ENCODE data around the gene AMBP. TPM values are rescaled to one million over a fixed set of nuclear protein-coding genes. Genes with fewer than 3 reads are reported as not detected.

The AMBP gene
- total and polyA plus RNA-seq, 2 experiments from 2014 or later = not detected

- Histone ChIP-seq H3K4me1 (ENCODE audit: insufficient read depth) (no peaks in the 10 kb centered on the region), H3K27ac (no peak overlapping the region), H3K27me3 (replicated peaks; ENCODE audit: insufficient read depth) (no peaks in the 10 kb centered on the region), H3F3A (ENCODE audit: insufficient read depth) (no peaks in the 10 kb centered on the region), H3K9ac (no peak overlapping the region), H3K9me3 (ENCODE audit: low read depth) (no peaks in the 10 kb centered on the region), H3K4me2 (ENCODE audit: unreplicated experiment) (no peak overlapping the region), H3K9me2 (ENCODE audit: insufficient read depth) (no peaks in the 10 kb centered on the region), H3K36me3 (ENCODE audit: low read depth) (no peaks in the 10 kb centered on the region), H3K79me2 (ENCODE audit: insufficient read depth) (no peaks in the 10 kb centered on the region), H2AFZ (no peak overlapping the region), H3K4me3 (no peak overlapping the region), H4K20me1 (ENCODE audit: insufficient read depth) (no peaks in the 10 kb centered on the region)
- in situ Hi-C loops (cut with MboI) = no loop called here
- 97% methylated on average over 40 of the region's 40 CpGs for WGBS, 2 experiments (ENCODE audit: low coverage in 1 of 2, low lambda C conversion rate in 2 of 2, missing lambda C conversion rate in 2 of 2)
- no peak for DNase-seq
- no peak for TF ChIP-seq EZH2phosphoT487 (IDR thresholded peaks at IDR 0.05; ENCODE audit: insufficient read depth, low read depth)
- no peak for TF ChIP-seq EZH2 (IDR thresholded peaks at IDR 0.05; ENCODE audit: insufficient read depth, poor library complexity, severe bottlenecking)
Measured at GRCh38 chr9:114049441-114050225, 28.5 kb downstream of the AMBP start.

- no peak for DNase-seq
- Histone ChIP-seq H3K79me2 (ENCODE audit: insufficient read depth) (no peaks in the 10 kb centered on the region), H3K4me2 (ENCODE audit: unreplicated experiment) (no peak overlapping the region), H4K20me1 (ENCODE audit: insufficient read depth) (no peaks in the 10 kb centered on the region), H3K27ac (no peak overlapping the region), H3F3A (ENCODE audit: insufficient read depth) (no peaks in the 10 kb centered on the region), H3K36me3 (ENCODE audit: low read depth) (no peaks in the 10 kb centered on the region), H3K27me3 (replicated peaks; ENCODE audit: insufficient read depth) (no peaks in the 10 kb centered on the region), H3K9me2 (ENCODE audit: insufficient read depth) (no peaks in the 10 kb centered on the region), H3K9ac (no peak overlapping the region), H3K4me1 (ENCODE audit: insufficient read depth) (no peaks in the 10 kb centered on the region), H3K9me3 (ENCODE audit: low read depth) (no peaks in the 10 kb centered on the region), H3K4me3 (no peak overlapping the region), H2AFZ (no peak overlapping the region)
- TF ChIP-seq EZH2phosphoT487 (IDR thresholded peaks at IDR 0.05; ENCODE audit: insufficient read depth, low read depth) = no peak
- TF ChIP-seq EZH2 (IDR thresholded peaks at IDR 0.05; ENCODE audit: insufficient read depth, poor library complexity, severe bottlenecking) = no peak
- in situ Hi-C loops (cut with MboI) = no loop called here
- WGBS, 2 experiments (ENCODE audit: low coverage in 1 of 2, low lambda C conversion rate in 2 of 2, missing lambda C conversion rate in 2 of 2) = 96% methylated on average over 41 to 43 of the region's 44 CpGs
Measured at GRCh38 chr9:114048533-114049415, 29.3 kb downstream of the AMBP start.

DNA sequence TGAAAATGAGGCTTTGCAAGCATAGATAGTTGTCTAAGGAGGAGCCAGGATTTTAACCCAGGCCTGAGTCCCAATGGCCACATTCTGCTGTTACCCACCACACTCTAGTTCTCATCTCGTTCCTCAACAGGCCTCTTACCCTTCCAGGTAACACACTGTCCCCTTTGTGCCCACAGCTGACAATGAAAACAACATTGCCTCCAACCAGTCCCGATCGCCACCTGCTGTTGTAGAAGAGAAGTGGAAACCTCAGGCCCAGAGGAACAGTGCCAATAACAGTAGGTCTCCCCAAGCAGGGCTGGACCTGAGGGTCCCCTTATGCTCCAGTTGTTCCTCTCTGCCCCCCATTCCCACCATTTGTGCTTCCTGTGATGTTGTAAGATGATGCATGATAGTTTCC is 30.4 kb downstream of the AMBP start:
- DNase-seq = peak; percentile 30
- TF ChIP-seq EZH2phosphoT487 (IDR thresholded peaks at IDR 0.05; ENCODE audit: insufficient read depth, low read depth) (no peak), EZH2 (IDR thresholded peaks at IDR 0.05; ENCODE audit: insufficient read depth, poor library complexity, severe bottlenecking) (no peak)
- Histone ChIP-seq H3K4me2 (ENCODE audit: unreplicated experiment) (no peak overlapping the region), H3F3A (ENCODE audit: insufficient read depth) (no peaks in the 10 kb centered on the region), H3K79me2 (ENCODE audit: insufficient read depth) (no peaks in the 10 kb centered on the region), H3K27ac (no peak overlapping the region), H3K36me3 (ENCODE audit: low read depth) (no peaks in the 10 kb centered on the region), H3K4me1 (ENCODE audit: insufficient read depth) (no peaks in the 10 kb centered on the region), H3K9ac (no peak overlapping the region), H4K20me1 (ENCODE audit: insufficient read depth) (no peaks in the 10 kb centered on the region), H3K9me3 (ENCODE audit: low read depth) (no peaks in the 10 kb centered on the region), H3K9me2 (ENCODE audit: insufficient read depth) (no peaks in the 10 kb centered on the region), H3K27me3 (replicated peaks; ENCODE audit: insufficient read depth) (no peaks in the 10 kb centered on the region), H2AFZ (no peak overlapping the region), H3K4me3 (no peak overlapping the region)
- in situ Hi-C loops (cut with MboI) = no loop called here
- 89% methylated on average over 3 of the region's 3 CpGs for WGBS, 2 experiments (ENCODE audit: low coverage in 1 of 2, low lambda C conversion rate in 2 of 2, missing lambda C conversion rate in 2 of 2)

DNA sequence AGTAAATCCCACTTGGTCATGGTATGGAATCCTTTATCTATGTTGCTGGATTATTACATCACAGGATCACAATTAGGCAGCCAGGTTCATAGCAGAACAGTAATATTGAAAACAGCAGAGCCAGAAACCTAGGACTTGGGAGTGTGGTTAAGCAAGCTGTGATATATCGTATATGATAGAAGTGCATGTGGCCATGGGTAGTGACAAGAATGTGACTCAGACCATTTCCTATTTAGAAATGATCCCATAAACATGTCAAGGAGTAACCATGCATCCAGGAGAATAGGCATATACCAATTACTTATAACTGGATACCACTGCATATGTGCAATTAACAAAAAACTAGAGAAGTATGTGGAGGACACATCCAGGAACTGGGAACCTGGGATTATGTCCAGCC is 31.2 kb downstream of the AMBP start:
- peak; percentile 23 for DNase-seq

More for the DNA sequence above, 31.2 kb downstream of the AMBP start:
- H3K79me2 ChIP-seq (ENCODE audit: insufficient read depth) = no peaks in the 10 kb centered on the region
- H4K20me1 ChIP-seq (ENCODE audit: insufficient read depth) = no peaks in the 10 kb centered on the region
- no peaks in the 10 kb centered on the region for H3K9me3 ChIP-seq (ENCODE audit: low read depth)
- 68 to 70% methylated on average over 1 of the region's 1 CpG for WGBS, 2 experiments (ENCODE audit: low coverage in 1 of 2, low lambda C conversion rate in 2 of 2, missing lambda C conversion rate in 2 of 2)
- TF ChIP-seq EZH2phosphoT487 (IDR thresholded peaks at IDR 0.05; ENCODE audit: insufficient read depth, low read depth) (no peak), EZH2 (IDR thresholded peaks at IDR 0.05; ENCODE audit: insufficient read depth, poor library complexity, severe bottlenecking) (no peak)
- H2AFZ ChIP-seq = no peak overlapping the region
- H3K4me2 ChIP-seq (ENCODE audit: unreplicated experiment) = no peak overlapping the region
- H3F3A ChIP-seq (ENCODE audit: insufficient read depth) = no peaks in the 10 kb centered on the region
- in situ Hi-C loops (cut with MboI) = no loop called here
- H3K27ac ChIP-seq = no peak overlapping the region
- H3K27me3 ChIP-seq (replicated peaks; ENCODE audit: insufficient read depth) = no peaks in the 10 kb centered on the region
- no peaks in the 10 kb centered on the region for H3K9me2 ChIP-seq (ENCODE audit: insufficient read depth)
- no peak overlapping the region for H3K4me3 ChIP-seq
- no peaks in the 10 kb centered on the region for H3K4me1 ChIP-seq (ENCODE audit: insufficient read depth)
- H3K36me3 ChIP-seq (ENCODE audit: low read depth) = no peaks in the 10 kb centered on the region
- no peak overlapping the region for H3K9ac ChIP-seq
